H1 (cell line): ENCODE data around the gene IL1A. TPM values are rescaled to one million over a fixed set of nuclear protein-coding genes. Genes with fewer than 3 reads are reported as not detected.

ENCODE experiments used
- CHD7 ChIP-seq: fragments of 300-600 bp; sonication (generic); IDR thresholded peaks from 2 replicates; pipeline ENCODE4 v1.7.1; 2012; ENCODE audit warnings: low read length, moderate library complexity, mild to moderate bottlenecking, inconsistent platforms; ENCODE audit not compliant: insufficient replicate concordance
- NANOG ChIP-seq: IDR thresholded peaks from 2 replicates; pipeline ENCODE4 v1.6.1; 2011; ENCODE audit warnings: low read length, low read depth, mild to moderate bottlenecking, inconsistent platforms; ENCODE audit not compliant: insufficient read depth, poor library complexity, severe bottlenecking
- POLR2AphosphoS5 ChIP-seq: IDR thresholded peaks from 2 replicates; pipeline ENCODE4 v1.6.1; 2011; ENCODE audit warnings: low read depth, low read length
- polyA plus RNA-seq, 7 experiments: library from polyadenylated mRNA; depleted of rRNA in 3 of 7; stranded (reverse) in 5 of 7; unstranded in 2 of 7; fragments of >200 nt in 5 of 7; fragments of 200-250 nt in 2 of 7; gene quantifications; 1 replicate in 5 of 7; 2 replicates in 1 of 7; 4 replicates in 1 of 7; pipeline versions ENCODE4 v1.2.1 to v1.2.3, GENCODE V29; 2011 to 2013; ENCODE audit warnings: missing spikeins in 2 of 7, mixed read lengths in 2 of 7
- total RNA-seq: library from RNA; stranded (reverse); fragmentation: NEBNext Ultra II Directional; extraction: Animal tissue kit (Norgen Biotek cat#: 25700); gene quantifications from 2 replicates; pipeline ENCODE4 v1.2.1, GENCODE V29; 2021

The IL1A gene
- total and polyA plus RNA-seq, 2 of the 8 experiments (the other 6 are each of a cell fraction or from before 2014, with no cell fraction given): 0.32 to 0.74 TPM

- TF ChIP-seq CHD7 (no peak), NANOG (no peak), POLR2AphosphoS5 (no peak)
Measured at GRCh38 chr2:112827604-112828185, 43.4 kb upstream of the IL1A start (continued).
